GM21619 (cell line): ENCODE measurements around the gene TMEM238.
"Not testable (repeated sequence)": the region's sequence is repeated elsewhere in the genome, so short reads cannot be mapped to it uniquely, and the experiment has no call there.

Experiments used
- ATAC-seq: cut with Tn5 transposase; IDR thresholded peaks from one replicate; pipeline ENCODE4 v1.9.1; 2021; ENCODE audit not compliant: unreplicated experiment

TMEM238 gene, protein sequence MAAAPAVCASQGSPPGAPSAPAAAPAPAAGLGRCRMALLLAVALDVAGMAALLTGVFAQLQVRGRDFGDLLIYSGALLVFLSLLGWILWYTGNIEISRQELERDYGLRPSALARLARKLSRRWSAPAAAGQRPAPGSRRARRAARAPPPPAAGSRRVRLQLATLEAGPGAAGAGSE

GRCh38 chr19:55384131-55384919 is at the start of gene TMEM238:
Gene TMEM238 (minus strand): TSS chr19:55384292. CDS start chr19:55384259, 33 bp downstream.
- no peak for ATAC-seq

DNA sequence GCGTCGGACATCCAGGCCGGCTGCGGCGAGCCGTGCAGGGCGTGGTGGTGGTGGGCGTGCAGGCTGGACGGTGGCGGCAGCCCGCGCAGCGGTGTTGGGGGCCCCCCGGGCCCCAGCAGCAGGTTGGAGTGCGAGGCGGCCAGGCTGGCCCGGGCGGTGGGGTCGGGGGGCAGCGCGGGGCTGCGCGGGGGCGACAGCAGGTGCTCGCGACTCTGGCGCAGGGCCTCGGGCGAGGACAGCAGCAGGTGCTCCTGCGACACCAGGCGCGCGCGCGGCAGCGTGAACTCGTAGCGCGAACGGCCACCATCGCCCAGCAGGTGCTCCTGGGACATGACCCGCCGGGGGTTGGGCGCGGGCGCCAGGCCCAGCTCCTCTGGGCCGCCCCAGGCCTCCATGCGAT is 49.2 kb upstream of the TMEM238 start:
- no peak for ATAC-seq

DNA sequence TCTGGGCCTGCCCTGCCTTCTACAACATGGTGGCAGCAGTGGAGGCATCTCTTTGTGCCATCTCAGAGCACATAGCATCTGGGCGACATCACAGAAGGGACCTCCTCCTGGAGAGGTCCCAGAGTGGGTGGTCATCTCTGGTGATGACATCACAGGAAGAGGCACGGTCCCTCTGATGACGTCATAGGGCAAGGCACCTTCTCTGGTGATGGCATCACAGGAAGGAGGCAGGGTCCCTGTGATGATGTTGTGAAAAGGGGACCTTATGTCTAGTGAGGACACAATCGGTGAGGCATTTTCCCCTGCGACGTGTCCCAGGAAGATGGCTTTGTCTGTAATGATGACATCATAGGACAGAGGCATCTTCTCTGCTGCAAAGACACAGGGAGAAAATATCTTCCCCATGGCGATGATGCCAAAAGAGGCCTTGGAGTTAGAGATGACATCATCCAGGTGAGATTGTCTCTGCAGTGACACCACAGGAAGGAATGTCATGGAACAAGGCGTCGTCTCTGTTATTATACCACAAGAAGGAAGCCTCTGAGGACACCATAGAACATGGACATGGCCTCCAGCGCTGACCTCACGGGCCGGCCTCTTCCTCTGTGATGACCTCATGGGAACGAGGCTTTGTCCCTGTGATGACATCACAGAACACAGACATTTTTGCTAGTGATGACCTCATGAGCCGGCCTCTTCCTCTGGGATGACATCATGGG is 48.3 kb upstream of the TMEM238 start:
- no peak for ATAC-seq

DNA sequence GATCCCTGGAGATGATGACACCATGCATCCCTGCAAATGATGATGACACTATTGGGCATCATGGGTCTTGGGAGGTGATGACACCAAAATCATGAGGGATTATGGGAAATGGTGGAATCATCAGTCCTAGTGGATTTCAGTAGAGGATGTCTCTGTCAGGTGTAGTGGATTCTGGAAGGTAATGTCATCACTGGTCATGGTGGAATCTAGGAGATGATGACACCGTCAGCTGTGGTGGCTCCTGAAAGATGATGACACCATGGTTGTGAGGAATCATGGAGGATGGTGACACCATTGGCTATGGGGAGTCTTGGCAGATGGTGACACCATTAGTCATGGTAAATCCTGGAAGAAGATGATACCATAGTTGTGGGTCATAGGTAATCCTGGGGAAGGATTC is 47.1 kb upstream of the TMEM238 start:
- no peak for ATAC-seq

- no peak for ATAC-seq
These were observed 42.0 kb upstream of the TMEM238 start for GRCh38 chr19:55426042-55426441.

- ATAC-seq: no peak
These were observed 40.4 kb upstream of the TMEM238 start for GRCh38 chr19:55424518-55424917.

DNA sequence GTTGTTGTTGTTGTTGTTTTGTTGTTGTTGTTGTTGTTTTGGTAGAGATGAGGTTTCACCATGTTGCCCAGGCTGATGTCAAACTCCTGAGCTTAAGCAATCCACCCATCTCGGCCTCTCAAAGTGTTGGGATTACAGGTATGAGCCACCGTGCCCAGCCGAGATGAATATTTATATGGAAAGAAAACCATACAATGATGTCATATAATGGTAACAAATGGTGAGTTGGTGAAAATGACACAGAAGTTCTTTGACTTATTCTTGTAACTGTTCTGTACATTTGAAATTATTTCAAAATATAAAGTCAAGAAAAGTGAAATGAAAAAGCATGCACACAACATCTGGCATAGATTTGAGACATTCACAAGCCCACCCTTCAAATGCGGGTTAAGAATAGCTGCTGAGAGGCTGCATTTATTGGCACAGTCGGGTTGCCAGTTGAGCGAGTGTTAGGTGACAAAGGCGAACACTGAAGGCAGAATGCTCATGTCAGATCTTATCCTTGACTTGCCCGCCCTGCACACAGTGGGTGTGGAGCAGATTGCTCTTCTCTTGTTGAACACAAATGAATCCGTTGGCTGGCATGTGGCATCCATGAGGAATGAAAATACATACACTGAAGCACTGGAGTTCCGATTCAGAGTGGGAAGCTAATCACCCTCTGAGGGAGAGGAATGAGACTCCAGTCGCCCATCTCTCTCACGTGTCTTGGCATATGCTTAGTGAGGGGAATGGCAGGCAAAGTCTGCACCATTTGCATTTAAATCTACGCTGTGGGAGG is 39.3 kb upstream of the TMEM238 start:
- ATAC-seq: no peak

GRCh38 chr19:55421281-55421680 is 37.2 kb upstream of the TMEM238 start:
- not testable (repeated sequence) for ATAC-seq

DNA sequence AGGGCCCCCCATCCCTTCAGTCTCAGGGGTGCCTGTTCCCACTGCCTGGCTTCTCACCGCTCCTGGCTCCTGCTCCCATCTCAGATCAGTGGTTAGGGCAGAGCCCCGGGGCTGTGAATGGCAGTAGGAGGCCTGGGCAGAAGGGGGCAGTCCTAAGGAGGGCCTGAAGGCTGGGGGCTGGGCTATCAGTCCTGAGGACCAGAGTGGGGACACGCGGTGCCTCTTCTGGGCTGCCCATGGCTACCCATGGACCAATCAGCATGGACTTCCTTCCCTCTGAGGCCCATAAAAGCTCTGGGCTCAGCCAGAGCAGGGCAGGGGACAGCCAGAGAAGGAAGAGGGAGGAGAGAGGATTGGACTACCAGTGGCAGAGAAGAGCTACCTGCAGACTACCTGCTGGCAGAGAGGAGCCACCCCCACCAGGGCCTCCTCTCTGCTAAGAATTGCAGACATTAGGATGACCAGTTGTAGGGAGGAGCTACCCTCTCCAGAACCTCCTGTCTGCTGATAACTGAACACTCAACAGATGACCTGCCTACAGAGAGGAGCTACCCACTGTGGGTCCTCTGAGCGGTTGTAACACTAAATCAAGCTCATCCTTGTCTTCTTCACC is 35.6 kb upstream of the TMEM238 start:
- ATAC-seq: no peak

DNA sequence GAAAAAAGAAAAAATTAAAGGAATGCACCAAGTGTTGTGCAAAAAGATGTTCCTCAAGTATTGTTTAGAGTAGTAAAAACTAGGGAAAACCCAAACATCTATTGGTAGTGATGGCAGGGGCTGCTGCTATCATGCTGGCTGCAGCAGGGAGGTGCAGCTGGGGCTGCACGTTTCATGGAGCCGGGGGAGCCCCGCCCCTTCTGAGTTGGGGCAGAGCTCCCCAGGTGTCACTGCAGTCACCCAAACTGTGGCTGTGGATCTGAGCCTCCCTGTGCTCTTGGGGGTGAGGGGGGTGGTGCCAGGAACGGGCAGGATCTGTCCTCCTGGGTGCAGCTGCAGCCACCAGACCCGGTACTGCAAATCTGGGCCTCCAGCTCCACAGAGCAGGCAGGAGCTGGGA is 35.0 kb upstream of the TMEM238 start:
- ATAC-seq: no peak

- ATAC-seq: no peak
These were observed 34.1 kb upstream of the TMEM238 start for GRCh38 chr19:55418185-55418584.

DNA sequence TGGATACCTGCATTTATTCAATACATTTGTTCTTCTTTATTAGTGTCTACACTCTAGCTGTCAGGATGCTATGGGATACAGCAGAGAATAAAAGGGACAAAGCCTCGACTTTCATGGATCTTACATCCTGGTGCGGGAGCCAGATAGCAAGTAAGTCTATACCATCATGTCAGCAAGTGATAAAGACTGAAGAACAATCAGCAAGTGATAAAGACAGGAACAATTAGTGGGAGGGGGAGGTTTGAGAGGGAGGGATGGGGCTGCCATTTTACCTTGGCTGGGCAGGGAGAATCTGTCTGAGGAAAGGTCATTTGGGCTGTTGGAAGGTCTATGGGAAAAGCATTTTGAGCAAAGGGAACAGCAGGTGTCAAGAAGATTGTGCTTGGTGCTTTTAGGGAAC is 26.1 kb upstream of the TMEM238 start:
- ATAC-seq: no peak

- not testable (repeated sequence) for ATAC-seq
These were observed 25.1 kb upstream of the TMEM238 start for GRCh38 chr19:55409179-55409578.

DNA sequence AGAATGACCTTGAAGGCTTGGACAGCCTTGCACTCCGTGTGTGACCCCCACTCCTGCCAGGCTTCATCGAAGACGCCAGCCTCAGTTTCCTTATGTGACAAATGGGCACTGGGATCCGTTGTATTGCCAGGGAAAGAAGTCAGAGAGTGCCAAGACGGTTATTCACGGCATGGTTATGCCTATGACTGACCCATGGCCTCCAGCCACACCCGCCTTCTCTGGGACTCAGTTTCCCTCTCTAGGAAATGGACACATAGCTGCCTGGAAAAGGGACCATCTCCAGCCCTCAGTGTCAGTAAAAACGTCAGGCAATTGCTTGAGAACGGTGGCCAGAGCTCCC is 24.4 kb upstream of the TMEM238 start:
- ATAC-seq: no peak

DNA sequence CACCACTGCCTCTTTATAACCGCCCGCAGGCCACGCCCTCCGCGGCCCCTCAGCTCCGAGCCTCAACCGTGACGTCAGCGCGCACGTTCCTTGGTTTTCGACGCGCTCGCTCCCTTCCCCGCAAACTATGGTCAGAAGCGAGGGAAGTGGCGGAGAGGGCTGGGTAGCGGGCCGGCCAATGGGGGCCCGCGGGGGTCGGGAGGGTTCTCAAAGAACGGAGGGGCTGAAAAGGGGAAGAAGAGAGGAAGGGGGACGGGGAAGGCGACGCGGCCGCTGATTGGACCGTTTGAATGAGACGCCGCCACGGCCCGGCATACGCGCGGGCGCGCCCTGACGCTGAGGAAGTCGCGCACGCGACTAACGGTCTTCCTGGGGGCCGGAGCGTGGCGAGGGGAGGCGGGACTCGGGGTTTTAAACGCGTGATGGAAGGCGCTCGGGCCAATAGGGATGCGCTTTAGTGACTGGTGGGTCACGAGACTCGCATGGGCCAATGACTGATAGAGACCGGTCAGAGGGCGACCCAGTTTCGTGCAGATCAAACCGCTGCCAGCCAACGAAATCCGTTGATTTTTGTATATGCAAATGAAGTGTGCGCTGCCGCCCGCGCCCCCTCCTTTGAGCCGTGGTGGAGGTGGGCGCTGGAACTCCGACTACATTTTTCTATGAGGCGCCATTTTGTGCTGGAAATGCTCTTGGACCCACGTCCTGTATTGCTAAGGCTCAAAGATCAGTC is 23.9 kb upstream of the TMEM238 start:
- peak; percentile 83 for ATAC-seq

- ATAC-seq: peak; percentile 14
These were observed 23.4 kb upstream of the TMEM238 start, which contains the start of gene UBE2S for GRCh38 chr19:55407550-55407799. Gene UBE2S (minus strand): TSS chr19:55407788. CDS start chr19:55407589, 199 bp downstream.

GRCh38 chr19:55406826-55407549 is 22.9 kb upstream of the TMEM238 start:
- ATAC-seq: no peak

- ATAC-seq: no peak
These were observed 22.2 kb upstream of the TMEM238 start for GRCh38 chr19:55406091-55406825.

- ATAC-seq: no peak
These were observed 21.5 kb upstream of the TMEM238 start for GRCh38 chr19:55405638-55406037.
